ENCODE measurements around the gene ALOX5.
"Not testable (repeated sequence)": the region's sequence is repeated elsewhere in the genome, so short reads cannot be mapped to it uniquely, and the experiment has no call there.

The ALOX5 gene

DNA sequence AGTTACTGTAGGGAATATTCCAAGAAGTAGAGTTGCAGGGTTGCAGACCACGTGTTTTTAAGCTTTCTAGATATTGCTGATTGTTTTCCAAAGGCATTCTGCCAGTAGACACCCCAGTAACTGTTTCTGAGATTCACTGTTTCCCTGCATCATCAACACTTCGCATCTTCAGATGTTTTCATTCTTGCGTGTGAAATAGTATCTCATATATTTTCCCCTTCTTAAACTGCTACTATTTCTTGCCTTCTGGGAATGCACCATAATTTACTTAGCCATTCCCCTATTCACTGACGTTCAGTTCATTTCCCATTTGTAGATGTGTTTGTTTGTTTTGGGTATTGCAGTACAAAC, 30.7 kb downstream of the ALOX5 start:
- no peak for DNase-seq (ENCODE audit: low spot score)

DNA sequence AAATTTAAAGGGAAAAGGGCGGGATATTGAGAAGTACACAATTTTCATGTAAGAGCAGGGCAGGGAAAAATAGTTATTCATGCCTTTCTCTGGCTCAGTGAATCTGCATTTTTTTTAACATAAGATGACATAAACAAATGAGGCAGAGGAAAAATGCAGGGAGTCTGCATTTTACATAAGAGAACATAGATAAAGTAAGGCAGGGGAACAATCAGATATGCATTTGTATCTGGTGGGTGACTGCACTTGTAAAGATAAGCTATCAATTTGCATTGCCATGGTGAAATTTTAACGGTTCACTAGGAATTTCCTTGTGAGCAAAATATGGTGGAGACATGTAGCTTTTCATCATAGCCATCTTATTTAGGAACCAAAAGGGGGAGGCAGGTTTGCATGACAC, 33.5 kb downstream of the ALOX5 start:
- no peak for DNase-seq (ENCODE audit: low spot score)

DNA sequence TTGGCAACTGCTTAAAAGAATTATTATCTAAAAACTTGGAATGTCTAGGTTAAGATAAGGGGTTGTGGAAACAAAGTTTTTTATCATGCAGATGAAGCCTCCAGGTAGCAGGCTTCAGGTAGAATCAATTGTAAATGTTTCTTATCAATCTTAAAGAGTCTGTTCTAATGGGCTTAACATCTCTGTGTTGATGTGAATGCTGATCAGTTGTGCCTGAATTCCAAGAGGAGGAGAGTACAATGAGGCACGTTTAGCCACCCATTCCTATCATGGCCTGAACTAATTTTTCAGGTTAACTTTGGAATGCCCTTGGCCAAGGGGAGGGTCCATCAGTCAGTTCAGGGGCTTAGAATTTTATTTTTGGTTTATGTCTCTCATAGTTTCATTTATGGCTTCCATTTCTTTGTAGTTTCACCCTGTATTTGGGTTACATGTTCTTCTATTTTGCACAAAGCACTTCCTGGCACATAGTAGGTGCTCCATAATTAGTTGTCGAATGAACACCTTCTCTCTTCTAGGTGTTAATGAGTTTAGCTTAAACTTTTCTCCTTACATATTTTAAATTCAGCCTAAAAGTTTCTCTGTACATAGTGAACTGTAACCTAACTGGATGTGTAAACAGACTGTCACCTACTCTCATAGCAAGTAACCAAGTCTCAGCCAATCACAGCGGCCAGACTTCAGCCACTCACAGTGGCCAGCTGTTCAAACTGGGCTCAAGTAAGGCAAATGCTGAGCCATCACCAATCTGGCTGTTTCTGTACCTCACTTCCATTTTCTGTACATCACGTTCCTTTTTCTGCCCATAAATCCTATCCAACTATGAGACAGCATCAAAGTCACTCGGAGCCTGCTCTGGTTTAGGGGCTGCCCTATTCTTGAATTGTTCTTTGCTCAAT, 34.7 kb downstream of the ALOX5 start:
- DNase-seq (ENCODE audit: low spot score) = peak; percentile 32

DNA sequence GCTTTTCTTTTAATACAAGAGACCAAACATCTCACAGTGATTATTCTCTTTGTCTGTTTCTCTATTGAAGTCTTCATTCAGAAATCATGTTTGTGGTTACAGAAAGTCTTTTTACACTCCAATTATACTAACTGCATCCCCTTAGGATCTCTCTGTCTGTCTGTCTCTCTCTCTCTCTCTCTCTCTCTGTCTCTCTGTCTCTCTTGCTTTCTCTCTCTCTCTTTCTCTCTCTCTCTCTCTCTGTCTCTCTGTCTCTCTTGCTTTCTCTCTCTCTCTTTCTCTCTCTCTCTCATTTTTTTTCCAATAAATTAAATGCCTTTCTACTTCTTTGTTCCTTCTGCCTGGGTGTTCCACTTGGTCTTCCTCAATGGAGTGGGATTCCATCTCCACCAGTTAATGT, 35.3 kb downstream of the ALOX5 start:
- DNase-seq (ENCODE audit: low spot score) = not testable (repeated sequence)

DNA sequence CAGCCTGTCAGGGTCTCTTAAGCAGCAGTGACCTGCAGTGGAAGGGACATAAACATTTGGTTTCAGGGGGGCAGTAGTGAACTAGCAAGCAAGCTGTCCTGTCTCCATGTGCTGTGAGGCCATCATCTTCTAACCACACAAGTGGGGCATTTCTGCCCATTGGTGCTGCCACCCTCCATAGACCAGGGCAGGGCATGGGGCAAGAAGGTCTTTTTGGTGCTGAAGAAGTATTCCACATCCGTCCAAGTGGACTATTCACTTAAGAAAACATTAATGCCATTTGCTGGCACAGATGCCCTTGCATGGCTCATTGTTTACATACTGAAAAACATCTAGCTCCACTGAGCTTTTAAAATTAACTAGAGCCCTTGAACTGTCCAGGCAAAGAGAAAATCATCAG, 35.8 kb downstream of the ALOX5 start:
- DNase-seq (ENCODE audit: low spot score) = no peak

DNA sequence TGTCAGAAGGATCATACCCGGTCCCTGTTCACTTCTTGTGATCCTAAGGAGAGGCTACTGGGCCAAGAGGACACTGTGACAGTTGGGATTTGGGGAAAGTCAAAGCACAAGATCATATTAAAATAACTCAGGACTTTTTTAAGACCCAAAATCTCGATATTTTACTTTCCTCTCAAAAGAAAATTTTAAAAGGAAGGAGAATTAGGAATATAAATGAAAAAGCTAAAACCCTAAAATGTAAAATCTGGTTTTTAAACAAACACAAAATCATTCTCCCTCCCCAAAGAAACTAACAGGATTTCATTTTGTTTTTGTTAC, 36.4 kb downstream of the ALOX5 start:
- DNase-seq (ENCODE audit: low spot score) = no peak

DNA sequence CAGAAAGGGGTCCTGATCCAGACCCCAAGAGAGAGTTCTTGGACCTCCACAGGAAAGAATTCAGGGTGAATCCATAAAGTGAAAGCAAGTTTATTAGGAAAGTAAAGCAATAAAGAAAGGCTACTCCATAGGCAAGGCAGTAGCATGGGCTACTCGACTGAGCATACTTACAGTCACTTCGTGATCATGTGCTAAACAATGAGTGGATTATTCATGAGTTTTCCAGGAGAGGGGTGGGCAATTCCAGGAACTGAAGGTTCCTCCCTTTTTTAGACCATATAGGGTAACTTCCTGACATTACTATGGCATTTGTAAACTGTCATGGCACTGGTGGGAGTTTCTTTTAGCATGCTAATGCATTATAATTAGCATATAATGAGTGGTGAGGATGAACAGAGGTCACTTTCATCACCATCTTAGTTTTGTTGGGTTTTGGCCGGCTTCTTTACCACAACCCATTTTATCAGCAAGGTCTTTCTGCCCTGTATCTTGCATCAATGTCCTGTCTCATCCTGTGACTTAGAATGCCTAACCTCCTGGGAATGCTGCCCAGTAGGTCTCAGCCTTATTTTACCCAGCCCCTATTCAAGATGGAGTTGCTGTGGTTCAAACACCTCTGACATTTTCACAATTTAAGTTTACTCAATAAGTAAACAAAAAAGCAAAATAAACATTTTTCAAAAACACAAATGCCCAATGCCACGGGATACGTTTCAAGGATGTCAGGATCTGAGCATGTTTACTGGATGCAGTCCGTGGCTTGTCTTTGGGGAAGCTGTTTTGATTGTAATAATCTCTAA, 37.0 kb downstream of the ALOX5 start:
- DNase-seq (ENCODE audit: low spot score) = no peak

DNA sequence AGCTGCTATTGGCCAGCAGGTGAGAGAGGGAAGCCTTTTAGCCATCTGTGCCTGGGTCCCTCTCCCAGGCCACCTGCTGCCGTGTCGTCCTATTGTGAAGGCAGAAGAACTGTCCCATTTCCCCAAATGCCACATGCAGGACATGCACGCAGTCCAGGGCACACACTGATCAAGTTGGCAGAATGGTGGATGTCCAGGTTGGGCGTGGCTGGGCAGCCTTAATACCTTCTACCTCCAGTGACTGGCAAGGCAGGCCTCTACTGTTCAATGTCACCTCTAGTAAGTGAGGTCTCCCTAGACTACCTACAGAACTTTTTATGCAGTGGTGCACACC, 37.6 kb downstream of the ALOX5 start:
- DNase-seq (ENCODE audit: low spot score) = no peak

DNA sequence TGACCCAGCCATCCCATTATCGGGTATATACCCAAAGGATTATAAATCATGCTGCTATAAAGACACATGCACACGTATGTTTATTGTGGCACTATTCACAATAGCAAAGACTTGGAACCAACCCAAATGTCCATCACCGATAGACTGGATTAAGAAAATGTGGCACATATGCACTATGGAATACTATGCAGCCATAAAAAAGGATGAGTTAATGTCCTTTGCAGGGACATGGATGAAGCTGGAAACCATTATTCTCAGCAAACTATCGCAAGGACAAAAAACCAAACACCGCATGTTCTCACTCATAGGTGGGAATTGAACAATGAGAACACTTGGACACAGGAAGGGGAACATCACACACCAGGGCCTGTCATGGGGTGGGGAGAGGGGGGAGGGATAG, 41.0 kb downstream of the ALOX5 start:
- DNase-seq (ENCODE audit: low spot score) = not testable (repeated sequence)

DNA sequence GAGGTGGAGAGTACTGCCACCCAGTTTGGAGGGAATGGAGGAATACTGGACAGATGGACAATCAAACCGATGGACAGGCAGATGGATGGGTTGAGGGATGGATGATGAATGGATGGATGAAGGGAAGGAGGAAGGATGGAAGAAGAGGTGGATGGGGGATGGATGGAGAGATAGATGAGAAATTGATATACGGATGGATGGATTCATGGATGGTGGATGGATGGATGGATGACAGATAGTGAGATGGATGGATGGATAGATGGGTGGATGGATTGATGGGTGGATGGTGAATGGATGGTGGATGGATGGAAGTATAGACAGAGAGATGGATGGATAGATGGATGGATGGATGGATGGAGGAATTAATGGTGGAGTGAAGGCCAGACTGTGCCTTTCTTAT, 42.6 kb downstream of the ALOX5 start:
- DNase-seq (ENCODE audit: low spot score) = no peak

DNA sequence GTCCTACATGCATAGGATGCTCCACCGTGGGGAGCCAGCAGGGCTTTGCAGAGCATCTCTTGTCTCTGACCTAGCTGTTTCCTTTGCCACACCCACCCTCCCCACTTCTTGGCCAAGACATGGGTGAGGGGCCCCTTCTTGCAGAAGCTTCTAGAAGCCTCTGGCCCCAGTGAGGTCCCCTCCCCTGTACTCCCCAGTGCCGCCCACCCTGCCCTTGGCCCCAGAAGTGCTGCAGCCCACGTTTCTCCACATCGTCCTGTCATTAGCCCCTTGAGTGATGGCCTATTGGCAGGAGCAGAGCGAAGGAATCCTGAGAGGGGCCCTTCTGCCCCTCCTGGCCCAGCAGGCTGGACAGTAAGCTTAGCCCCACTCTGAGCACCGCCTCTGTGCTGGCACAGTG, 43.7 kb downstream of the ALOX5 start:
- no peak for DNase-seq (ENCODE audit: low spot score)

DNA sequence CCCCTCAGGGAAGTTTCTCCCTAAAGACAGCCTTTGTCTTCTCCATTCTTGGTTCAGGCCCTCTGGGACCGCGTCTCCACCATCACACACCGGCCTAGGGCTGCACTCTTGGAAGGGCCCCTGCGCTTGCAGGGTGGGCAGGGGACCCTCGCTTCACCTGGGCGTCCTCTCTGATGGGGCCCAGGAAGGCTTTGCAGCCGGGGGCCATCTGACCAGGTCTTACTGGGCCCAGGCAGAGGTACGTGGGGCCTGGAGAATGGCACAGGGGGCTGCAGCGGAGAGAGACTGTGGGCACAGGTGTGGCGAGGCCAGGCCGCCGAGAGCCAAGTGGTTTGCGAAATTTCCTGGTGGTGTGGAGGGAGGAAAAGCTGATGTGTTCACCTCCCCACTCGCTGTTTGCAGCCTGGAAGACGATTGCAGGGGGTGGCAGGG, 44.4 kb downstream of the ALOX5 start:
- no peak for DNase-seq (ENCODE audit: low spot score)

DNA sequence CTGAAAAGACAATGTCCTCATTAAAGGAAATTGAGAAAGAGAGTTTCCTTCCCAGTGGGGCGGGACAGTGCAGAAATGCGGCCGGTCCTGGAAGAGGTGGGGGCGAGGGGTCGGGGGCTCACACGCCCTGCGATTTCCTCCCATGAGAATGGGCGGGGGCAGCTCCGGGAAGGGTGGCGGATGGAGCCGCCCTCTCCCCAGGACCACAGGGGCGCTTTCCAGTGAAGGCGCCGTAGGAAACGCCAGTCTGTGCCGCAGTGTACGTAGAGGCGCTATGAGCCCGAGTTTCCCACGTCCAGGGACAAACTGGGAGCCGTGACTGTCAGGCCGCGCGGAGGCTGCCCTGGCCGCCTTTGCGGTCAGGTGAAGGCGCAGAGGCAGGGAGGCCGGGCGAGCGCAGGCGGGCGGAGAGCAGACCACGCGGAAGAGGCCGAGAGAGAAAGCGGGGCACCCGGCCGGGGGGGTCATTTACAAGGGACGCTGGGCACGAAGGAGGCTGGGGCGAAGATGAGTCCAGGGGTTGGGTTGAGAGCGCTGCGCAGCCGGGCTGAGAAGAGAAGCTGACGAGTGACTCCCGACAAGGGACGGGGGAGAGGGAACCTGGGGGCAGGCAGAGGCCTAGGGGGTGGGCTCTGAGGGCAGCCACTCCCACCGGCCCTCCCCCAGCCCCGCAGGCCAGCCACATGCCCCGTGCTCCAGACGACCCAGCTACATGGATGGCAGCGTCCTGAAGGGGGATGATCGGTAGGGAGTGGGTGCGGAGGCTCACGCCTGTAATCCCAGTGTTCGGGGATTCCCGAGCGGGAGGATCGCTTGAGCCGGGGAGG, 45.0 kb downstream of the ALOX5 start:
- peak; percentile 85 for DNase-seq (ENCODE audit: low spot score)

DNA sequence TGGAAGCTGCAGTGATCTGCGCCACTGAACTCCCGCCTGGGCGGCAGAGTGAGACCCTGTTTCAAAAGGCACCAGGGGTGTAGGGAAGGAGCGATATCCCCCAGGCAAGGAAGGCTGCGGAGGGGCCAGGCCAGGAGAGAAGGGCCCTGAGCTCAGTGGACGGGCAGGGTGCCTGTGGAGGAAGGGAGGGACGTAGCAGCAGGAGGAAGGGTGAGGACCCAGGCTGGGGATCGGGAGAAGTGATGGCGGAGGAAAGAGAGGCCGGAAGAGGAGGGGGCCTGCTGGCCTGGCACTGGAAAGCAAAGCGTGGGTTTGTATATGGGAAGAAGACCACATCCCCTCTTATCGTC, 45.6 kb downstream of the ALOX5 start:
- DNase-seq (ENCODE audit: low spot score) = no peak

DNA sequence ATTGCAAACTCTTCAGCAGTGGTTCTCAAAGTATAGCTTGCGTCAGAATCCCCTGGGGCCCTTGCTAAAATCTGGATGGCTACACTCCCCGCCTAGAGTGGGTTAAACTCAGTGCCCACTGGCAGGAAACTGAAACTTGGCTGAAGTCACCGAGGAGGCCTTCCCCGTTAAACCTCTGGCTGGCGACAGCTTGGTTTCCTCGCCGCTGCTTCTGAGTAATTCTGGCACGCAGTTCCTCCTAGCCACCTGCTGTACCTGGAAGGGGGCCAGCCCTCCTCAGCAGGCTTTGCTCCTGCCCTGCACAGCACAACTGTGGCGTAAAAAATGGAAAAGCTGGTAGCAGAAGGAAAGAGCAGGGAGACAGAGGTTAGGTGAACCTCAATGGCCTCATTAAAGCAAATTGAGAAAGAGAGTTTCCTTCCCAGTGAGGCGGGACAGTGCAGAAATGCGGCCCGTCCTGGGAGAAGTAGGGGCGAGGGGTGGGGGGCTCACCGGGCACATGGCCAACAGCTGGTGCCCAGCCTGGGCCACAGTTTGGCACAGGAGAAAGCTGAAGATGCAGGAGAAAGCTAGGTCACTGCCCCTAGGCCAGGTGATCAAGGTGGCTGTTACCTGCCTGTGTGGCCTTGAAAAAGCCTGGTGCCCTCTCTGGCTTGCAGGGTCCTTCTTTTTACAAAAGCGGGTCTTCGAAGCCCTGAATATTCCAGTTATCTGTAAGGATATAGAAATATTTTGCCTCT, 46.6 kb downstream of the ALOX5 start:
- peak; percentile 74 for DNase-seq (ENCODE audit: low spot score)

DNA sequence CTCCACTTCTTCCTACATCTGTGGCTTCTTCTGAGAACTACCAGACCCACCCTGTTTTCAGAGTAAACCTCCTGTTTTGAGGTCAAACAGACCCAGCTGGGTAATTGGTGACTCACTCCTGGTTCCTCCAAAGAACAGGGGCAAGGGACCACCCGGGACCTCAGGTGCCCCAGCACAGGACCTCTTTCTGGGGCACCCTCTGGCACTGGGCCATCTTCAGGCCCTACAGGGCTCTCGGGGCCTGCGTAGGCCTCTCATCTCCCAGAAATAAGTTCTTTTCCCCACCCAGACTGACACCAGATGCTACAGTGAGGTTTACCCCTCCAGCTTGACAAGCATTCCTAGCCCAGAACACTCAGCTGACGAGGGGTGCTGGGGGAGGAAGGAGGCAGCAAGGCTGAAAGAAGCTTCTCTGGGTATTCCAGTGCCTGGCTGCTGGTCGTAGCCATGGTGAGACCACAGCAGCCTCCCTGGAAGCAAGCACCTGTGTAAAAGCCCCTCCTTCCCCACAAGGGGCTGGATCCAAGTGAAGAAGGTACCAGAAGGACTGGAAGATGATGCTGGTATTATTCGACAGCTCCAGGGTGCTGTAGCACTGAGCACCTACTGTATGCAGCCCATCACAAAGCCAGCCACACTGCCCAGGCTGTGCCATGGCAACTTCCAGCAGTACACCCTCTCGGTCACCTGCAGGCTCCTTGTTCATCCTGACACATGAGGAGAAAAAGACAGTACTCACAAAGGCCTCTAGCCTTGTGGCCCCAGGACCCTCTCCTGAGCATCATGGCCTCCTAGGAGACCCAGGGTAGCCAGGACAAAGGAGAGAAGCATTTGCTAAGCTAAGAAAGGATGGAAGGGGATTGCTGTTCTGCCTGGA, 47.4 kb downstream of the ALOX5 start:
- DNase-seq (ENCODE audit: low spot score) = no peak

DNA sequence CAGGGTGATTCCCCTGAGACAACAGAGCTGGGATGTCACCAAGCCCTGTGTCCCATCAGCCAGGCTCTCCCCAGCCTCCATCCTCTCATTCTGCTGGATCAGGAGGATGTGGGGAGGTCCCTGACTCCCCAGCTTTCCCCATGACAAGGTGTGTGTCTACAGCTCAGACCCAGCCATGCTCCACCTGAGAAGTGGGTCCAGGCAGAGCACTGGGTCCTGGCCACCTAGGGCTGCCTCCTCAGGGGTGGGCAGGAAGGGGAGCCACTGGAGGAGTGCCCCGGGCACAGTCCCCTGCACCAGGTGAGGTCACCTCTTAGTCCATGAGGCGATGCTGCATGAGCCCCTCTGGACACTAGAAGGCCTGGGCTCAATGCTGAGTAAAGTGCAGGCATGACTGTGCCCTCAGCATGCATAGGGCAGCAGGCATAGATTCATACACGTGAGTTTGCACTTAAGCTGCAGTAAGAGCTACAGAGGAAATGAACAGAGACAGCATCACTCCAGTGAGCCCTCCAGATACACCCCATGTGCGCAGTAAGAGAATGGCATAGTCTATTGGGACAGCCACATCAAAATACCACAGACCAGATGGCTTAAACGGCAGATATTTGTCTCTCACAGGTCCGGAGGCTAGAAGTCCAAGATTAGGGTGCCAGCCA, 48.3 kb downstream of the ALOX5 start:
- no peak for DNase-seq (ENCODE audit: low spot score)

DNA sequence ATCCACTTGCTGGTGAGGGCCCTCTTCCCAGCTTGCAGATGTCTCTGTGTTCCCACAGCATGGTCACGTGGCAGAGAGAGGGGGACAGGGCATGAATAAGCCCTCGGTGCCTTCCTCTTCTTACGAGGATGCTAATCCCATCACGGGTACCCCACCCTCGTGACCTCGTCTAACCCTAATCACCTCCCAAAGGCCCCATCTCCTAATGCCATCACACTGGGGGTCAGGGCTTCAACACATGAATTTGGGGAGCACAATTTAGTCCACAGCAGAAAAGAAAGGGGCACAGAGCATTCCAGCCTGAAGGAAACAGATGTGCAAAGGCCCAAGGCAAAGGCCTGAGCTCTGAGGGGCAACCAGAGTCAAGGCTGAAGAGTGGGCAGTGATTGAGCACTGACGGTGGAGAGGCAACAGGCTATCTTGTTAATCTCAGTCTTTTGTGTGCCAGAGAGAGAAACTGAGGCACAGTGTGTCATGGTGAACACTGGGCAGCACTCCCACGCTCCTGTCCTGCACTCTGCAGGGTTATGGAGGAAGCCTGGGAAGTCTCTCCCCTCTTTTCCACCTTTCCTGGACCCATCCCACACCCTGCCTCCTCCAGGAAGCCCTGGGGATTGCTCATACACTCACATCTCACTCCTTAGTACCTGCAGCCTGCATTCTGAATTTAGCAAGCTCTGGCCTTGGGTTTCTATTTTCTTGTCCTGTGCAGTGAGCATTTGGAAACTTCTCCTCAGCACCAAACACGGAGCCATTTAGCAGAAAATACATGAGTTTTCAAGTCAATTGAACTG, 49.0 kb downstream of the ALOX5 start:
- DNase-seq (ENCODE audit: low spot score) = no peak

DNA sequence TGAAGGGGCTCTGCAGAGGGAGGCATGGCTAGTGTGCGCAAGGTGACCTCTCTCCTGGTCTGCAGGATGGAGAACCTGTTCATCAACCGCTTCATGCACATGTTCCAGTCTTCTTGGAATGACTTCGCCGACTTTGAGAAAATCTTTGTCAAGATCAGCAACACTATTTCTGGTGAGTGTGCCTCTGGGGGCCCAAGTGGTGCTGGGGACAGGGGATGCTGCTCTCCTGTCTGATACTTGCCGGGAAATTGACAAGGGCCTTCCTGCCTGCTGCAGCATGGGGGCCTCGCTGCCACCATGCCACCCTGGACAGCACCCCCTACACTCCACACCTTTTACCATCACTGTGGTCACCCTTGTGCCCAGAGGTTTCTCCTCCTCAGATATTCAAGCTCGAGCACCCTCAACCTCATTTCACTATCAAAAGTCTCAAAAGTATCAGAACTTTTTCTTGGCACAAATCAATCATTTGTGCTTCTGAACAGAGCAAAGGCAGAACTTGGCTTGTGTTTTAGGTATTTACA, 50.0 kb downstream of the ALOX5 start:
- DNase-seq (ENCODE audit: low spot score) = no peak

All from RKO (cell line).